Spleen (tissue), 11 donors: ENCODE data around the gene NXPE3. TPM values are rescaled to one million over a fixed set of nuclear protein-coding genes. Genes with fewer than 3 reads are reported as not detected.
A peak's percentile ranks its signal among the peaks of the same experiment; 100 is the strongest.
"Not testable (repeated sequence)": the region's sequence is repeated elsewhere in the genome, so short reads cannot be mapped to it uniquely, and the experiment has no call there.

ENCODE experiments used
- DNase-seq: peaks from one replicate; pipeline ENCODE4 v3.0.0-alpha.2; 2020
- H3K27ac ChIP-seq, 8 donors: fragments of 200-600 bp; sonication (generic) in 7 of 8; 1 replicate in 4 of 8; 2 replicates in 4 of 8; pipeline versions ENCODE4 v1.5.0 to v1.8.0; 2016 to 2021; ENCODE audit warnings: inconsistent platforms in 4 of 8, mild to moderate bottlenecking in 4 of 8, moderate library complexity in 1 of 8
- H3K27me3 ChIP-seq, 7 donors: fragments of 200-600 bp; sonication (generic) in 6 of 7; replicated peaks in 1 of 7; 1 replicate in 4 of 7; 2 replicates in 3 of 7; pipeline versions ENCODE4 v1.5.0 to v1.8.0; 2016 to 2021; ENCODE audit warnings: inconsistent platforms in 3 of 7, mild to moderate bottlenecking in 1 of 7
- H3K36me3 ChIP-seq, 6 donors: fragments of 200-600 bp; sonication (generic) in 5 of 6; 1 replicate in 4 of 6; 2 replicates in 2 of 6; pipeline versions ENCODE4 v1.5.0 to v1.8.0; 2016 to 2021; ENCODE audit warnings: inconsistent platforms in 2 of 6
- H3K4me1 ChIP-seq, 6 donors: fragments of 200-600 bp; sonication (generic) in 5 of 6; 1 replicate in 3 of 6; 2 replicates in 3 of 6; pipeline versions ENCODE4 v1.5.0 to v1.8.0; 2016 to 2021; ENCODE audit warnings: inconsistent platforms in 3 of 6
- H3K4me3 ChIP-seq, 8 donors: fragments of 200-600 bp; sonication (generic) in 7 of 8; 1 replicate in 4 of 8; 2 replicates in 4 of 8; pipeline versions ENCODE4 v1.5.0 to v1.8.0; 2016 to 2021; ENCODE audit warnings: inconsistent platforms in 4 of 8, mild to moderate bottlenecking in 4 of 8, moderate library complexity in 2 of 8
- H3K9me3 ChIP-seq, 8 donors: fragments of 200-600 bp; sonication (generic) in 7 of 8; 1 replicate in 4 of 8; 2 replicates in 4 of 8; pipeline versions ENCODE4 v1.5.0 to v1.8.0; 2016 to 2021; ENCODE audit warnings: inconsistent platforms in 4 of 8
- POLR2A ChIP-seq, 3 donors: fragments of 450-650 bp; IDR thresholded peaks; one replicate each; pipeline ENCODE4 v1.5.1; 2017; ENCODE audit warnings: antibody characterized with exemption in 3 of 3, mild to moderate bottlenecking in 1 of 3
- POLR2AphosphoS5 ChIP-seq, 3 donors: sonication (generic); formaldehyde crosslinking; IDR thresholded peaks; one replicate each; pipeline ENCODE4 v1.5.1; 2017; ENCODE audit warnings: antibody characterized with exemption in 3 of 3
- WGBS, 5 donors: extraction: QIAGEN DNeasy Blood & Tissue Kit in 3 of 5; methylation state at CpG; one replicate each; pipeline versions ENCODE4 v1.1.5 to v1.1.7; 2013 to 2018; 5-methylcytosine and 5-hydroxymethylcytosine counted together
- intact Hi-C: fragments of 100-400 bp; cut with DNase I; formaldehyde crosslinking; loops from one replicate; pipeline ENCODE4 v1.15.0; 2023; ENCODE audit warnings: low total_unique reads
- polyA plus RNA-seq, 3 donors: library from polyadenylated mRNA; stranded (reverse); fragments of 200-250 nt; gene quantifications; one replicate each; pipeline ENCODE4 v1.2.1, GENCODE V29; 2013
- total RNA-seq, 7 donors: library from RNA; depleted of rRNA in 3 of 7; stranded (reverse); fragments of >200 nt in 3 of 7; fragmentation: NEBNext Ultra II Directional in 4 of 7; extraction: Animal tissue kit (Norgen Biotek cat#: 25700) in 4 of 7; gene quantifications; one replicate each; pipeline versions ENCODE4 v1.1.0 to v1.2.1, GENCODE V29; 2016 to 2021
- TF ChIP-seq, protein P1 (sequence below), 11 experiments: fragments of 200-600 bp in 7 of 11; fragments of 450-650 bp in 4 of 11; sonication (generic) in 4 of 11; IDR thresholded peaks in 8 of 11; conservative IDR thresholded peaks in 3 of 11; 1 replicate in 7 of 11; 2 replicates in 4 of 11; pipeline versions ENCODE4 v1.4.0 to v1.8.0; 2016 to 2021; ENCODE audit warnings: antibody characterized with exemption in 11 of 11, inconsistent platforms in 4 of 11, mild to moderate bottlenecking in 1 of 11
- donor health status: healthy with polysubstance abuse.
- donor health status: DM: no; HTN: no; CAD: no; lungs with moderate emphysema.
- donor health status: DM: no; HTN: no; CAD: no.
- donor health status: Bipolar disorder and iron deficiency.
- donor health status: healthy.
- donor health status: DM: no; HTN: no; CAD: no.
- donor health status: DM: yes; HTN: yes; CAD: no.

The NXPE3 gene
- total and polyA plus RNA-seq, 10 donors, result 6.9 to 39.1 (median 25.5) TPM

DNA sequence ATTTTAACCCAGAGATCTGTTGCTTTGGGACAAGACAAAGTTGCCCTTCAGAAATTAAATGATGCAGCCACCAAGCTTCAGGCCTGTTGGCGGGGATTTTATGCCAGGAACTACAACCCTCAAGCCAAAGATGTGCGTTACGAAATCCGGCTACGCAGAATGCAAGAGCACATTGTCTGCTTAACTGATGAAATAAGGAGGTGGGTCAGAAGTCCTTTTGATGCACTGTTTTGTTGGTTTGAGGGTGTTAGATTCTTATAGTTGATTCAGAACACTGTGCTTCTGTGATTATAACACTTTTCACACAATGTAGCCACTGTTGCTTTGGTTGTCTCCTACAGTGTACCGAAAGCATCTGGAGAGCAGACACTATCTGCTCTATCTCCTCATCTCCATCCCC lies 20.8 kb upstream of the NXPE3 start:
- WGBS, 5 donors, result 62 to 96% (median 81%) methylated on average over 6 of the region's 6 CpGs
- H3K9me3 ChIP-seq, result no peaks in the 10 kb centered on the region
- no peaks in the 10 kb centered on the region for H3K27me3 ChIP-seq
- intact Hi-C loops, result no loop called here
- peak in 1 of 3 donors; percentile 3 for TF ChIP-seq POLR2AphosphoS5 (IDR thresholded peaks at IDR 0.05)
- TF ChIP-seq, protein P1, sequence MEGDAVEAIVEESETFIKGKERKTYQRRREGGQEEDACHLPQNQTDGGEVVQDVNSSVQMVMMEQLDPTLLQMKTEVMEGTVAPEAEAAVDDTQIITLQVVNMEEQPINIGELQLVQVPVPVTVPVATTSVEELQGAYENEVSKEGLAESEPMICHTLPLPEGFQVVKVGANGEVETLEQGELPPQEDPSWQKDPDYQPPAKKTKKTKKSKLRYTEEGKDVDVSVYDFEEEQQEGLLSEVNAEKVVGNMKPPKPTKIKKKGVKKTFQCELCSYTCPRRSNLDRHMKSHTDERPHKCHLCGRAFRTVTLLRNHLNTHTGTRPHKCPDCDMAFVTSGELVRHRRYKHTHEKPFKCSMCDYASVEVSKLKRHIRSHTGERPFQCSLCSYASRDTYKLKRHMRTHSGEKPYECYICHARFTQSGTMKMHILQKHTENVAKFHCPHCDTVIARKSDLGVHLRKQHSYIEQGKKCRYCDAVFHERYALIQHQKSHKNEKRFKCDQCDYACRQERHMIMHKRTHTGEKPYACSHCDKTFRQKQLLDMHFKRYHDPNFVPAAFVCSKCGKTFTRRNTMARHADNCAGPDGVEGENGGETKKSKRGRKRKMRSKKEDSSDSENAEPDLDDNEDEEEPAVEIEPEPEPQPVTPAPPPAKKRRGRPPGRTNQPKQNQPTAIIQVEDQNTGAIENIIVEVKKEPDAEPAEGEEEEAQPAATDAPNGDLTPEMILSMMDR (IDR thresholded peaks at IDR 0.05 in 8 of 11, conservative IDR thresholded peaks at IDR 0.05 in 3 of 11), result no peak
- no peak for DNase-seq
- H3K27ac ChIP-seq, result no peak overlapping the region
- no peak overlapping the region for H3K4me3 ChIP-seq
- H3K36me3 ChIP-seq, result peaks cover 0 to 83% (median 41%) of the 10 kb centered on the region in 6 donors
- H3K4me1 ChIP-seq, result peaks cover 0 to 3% (median 0%) of the 10 kb centered on the region in 6 donors

DNA sequence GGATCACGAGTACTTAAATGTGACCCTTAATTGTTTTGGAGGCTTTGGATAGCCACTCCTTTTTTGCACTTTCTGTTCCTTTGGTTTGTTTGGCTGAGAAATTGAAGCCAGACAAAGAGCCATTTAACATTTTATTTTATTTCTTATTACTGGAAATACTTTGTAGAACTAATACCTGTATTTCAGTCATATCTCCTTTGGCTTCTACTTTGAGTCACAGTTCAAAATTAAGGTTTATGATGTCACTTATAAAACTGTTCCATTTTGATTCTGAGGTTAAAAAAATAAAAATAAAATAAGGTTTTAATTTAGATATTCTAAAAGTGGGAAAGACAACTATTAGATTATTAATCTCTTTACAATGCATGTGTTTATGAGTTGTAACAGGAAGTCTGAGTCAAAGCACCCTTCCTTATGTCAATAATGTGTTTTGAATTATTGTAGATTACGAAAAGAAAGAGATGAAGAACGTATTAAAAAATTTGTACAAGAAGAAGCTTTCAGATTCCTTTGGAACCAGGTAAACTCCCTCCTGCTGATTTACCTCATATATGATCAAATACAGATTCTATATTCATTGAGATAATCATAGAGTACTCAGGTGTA lies 16.9 kb upstream of the NXPE3 start:
- H3K27me3 ChIP-seq, result no peaks in the 10 kb centered on the region
- H3K4me1 ChIP-seq, result peaks cover 0 to 3% (median 0%) of the 10 kb centered on the region in 6 donors
- H3K36me3 ChIP-seq, result peaks cover 0 to 90% (median 38%) of the 10 kb centered on the region in 6 donors
- intact Hi-C loops, result no loop called here
- WGBS, 5 donors, result 77 to 86% (median 79%) methylated on average over 3 of the region's 3 CpGs
- no peak for DNase-seq
- H3K4me3 ChIP-seq, result no peak overlapping the region
- H3K9me3 ChIP-seq, result no peaks in the 10 kb centered on the region
- TF ChIP-seq POLR2A (IDR thresholded peaks at IDR 0.05) (no peak), POLR2AphosphoS5 (IDR thresholded peaks at IDR 0.05) (no peak)
- TF ChIP-seq, protein P1 (IDR thresholded peaks at IDR 0.05 in 8 of 11, conservative IDR thresholded peaks at IDR 0.05 in 3 of 11), result no peak
- H3K27ac ChIP-seq, result no peak overlapping the region

DNA sequence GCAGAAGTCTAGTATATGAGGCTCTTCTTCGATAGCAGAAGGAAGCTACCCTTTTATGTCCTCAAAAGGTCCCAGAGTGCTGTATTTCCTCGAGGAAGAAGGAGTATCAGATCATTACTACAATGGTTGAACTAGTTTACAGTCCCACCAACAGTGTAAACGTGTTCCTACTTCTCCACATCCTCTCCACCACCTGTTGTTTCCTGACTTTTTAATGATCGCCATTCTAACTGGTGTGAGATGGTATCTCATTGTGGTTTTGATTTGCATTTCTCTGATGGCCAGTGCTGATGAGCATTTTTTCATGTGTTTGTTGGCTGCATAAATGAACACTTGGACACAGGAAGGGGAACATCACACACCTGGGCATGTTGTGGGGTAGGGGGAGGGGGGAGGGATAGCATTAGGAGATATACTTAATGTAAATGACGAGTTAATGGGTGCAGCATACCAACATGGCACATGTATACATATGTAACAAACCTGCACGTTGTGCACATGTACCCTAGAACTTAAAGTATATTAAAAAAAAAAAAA lies 1.2 kb upstream of the NXPE3 start:
- intact Hi-C loops, H3K27me3 ChIP-seq, H3K4me3 ChIP-seq, H3K9me3 ChIP-seq, DNase-seq, H3K36me3 ChIP-seq: not testable (repeated sequence)
- WGBS, 5 donors, result 77 to 87% (median 81%) methylated on average over 5 to 6 of the region's 6 CpGs
- peaks cover 14 to 53% (median 28%) of the 10 kb centered on the region in 6 donors for H3K4me1 ChIP-seq
- H3K27ac ChIP-seq, result peak overlapping the region in 4 of 8 donors; percentile 88 to 96 (median 94)

DNA sequence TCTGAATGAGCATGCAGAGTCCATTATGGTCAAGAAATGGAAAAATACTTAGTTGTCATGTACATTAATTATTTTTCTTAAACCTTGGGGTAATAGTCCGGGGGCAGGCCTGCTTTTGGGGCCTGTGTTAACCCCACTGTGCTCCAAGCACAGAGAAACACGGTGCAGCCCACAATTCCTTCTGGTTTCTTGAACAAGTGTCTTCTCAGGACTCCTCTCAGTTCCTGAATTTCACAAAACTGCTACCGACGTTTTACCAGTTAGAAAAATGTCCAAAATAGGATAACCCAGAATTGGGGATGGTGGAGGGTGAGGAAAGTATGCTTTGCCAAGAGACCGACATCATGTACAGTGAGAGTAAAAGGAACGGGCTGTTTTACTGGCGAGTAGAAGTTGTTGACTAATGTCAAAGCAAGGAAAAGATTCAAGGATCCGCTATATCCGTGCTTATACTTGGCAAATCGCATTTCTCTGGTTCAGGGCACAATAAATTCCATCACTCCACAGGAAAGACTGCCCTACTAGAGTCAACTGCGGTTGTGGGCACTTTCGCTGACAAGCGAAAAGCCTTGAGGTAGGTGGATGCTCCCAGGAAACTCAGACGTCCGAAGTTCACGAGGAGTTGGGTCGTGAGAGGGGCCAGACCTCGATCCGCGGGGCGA lies 495 bp upstream of the NXPE3 start:
- H3K4me1 ChIP-seq, result peaks cover 14 to 60% (median 28%) of the 10 kb centered on the region in 6 donors
- intact Hi-C loops, result no loop called here
- no peak for TF ChIP-seq POLR2AphosphoS5 (IDR thresholded peaks at IDR 0.05)
- TF ChIP-seq, protein P1 (IDR thresholded peaks at IDR 0.05 in 8 of 11, conservative IDR thresholded peaks at IDR 0.05 in 3 of 11), result no peak
- no peak for TF ChIP-seq POLR2A (IDR thresholded peaks at IDR 0.05)
- 22 to 26% (median 24%) methylated on average over 21 of the region's 21 CpGs for WGBS, 5 donors
- no peaks in the 10 kb centered on the region for H3K27me3 ChIP-seq
- H3K36me3 ChIP-seq, result peaks cover 0 to 16% (median 13%) of the 10 kb centered on the region in 6 donors
- H3K9me3 ChIP-seq, result no peaks in the 10 kb centered on the region
- DNase-seq, result no peak
- peak overlapping the region; percentile 75 to 98 (median 90) for H3K4me3 ChIP-seq
- peak overlapping the region; percentile 87 to 96 (median 92) for H3K27ac ChIP-seq
